GM23338 (cell line): Measurements from ENCODE around the gene IKBKG. TPM values are rescaled to one million over a fixed set of nuclear protein-coding genes. Genes with fewer than 3 reads are reported as not detected.

ENCODE experiments used
- ATAC-seq: fragments of 200-7000 bp; cut with Tn5 transposase; 3 replicates; pipeline ENCODE4 v1.9.1; 2020
- DNase-seq: peaks from one replicate; pipeline ENCODE4 v3.0.0-alpha.2; 2015; ENCODE audit warnings: low spot score
- H2AFZ ChIP-seq: fragments of 200-600 bp; sonication (generic); 2 replicates; pipeline ENCODE4 v1.8.0; 2016; ENCODE audit warnings: antibody characterized with exemption, mild to moderate bottlenecking, moderate library complexity
- H3F3A ChIP-seq: fragments of 200-600 bp; sonication (generic); replicated peaks from 2 replicates; pipeline ENCODE4 v1.8.0; 2017; ENCODE audit warnings: antibody characterized with exemption, mixed run types, low read depth
- H3K27ac ChIP-seq: fragments of 200-600 bp; sonication (generic); 2 replicates; pipeline ENCODE4 v1.6.1; 2016; ENCODE audit warnings: low read depth
- H3K27me3 ChIP-seq: fragments of 200-600 bp; sonication (generic); 2 replicates; pipeline ENCODE4 v1.8.0; 2016; ENCODE audit warnings: mild to moderate bottlenecking, mixed run types, moderate library complexity; ENCODE audit not compliant: insufficient read depth
- H3K36me3 ChIP-seq: fragments of 200-600 bp; sonication (generic); 2 replicates; pipeline ENCODE4 v1.8.0; 2016; ENCODE audit warnings: mild to moderate bottlenecking; ENCODE audit not compliant: insufficient read depth
- H3K4me1 ChIP-seq: fragments of 200-600 bp; sonication (generic); 2 replicates; pipeline ENCODE4 v1.8.0; 2016; ENCODE audit warnings: mild to moderate bottlenecking, moderate library complexity; ENCODE audit not compliant: insufficient read depth
- H3K4me2 ChIP-seq: fragments of 200-600 bp; sonication (generic); 2 replicates; pipeline ENCODE4 v1.7.1; 2017; ENCODE audit warnings: mixed run types
- H3K4me3 ChIP-seq: fragments of 200-600 bp; sonication (generic); 2 replicates; pipeline ENCODE4 v1.6.1; 2016; ENCODE audit warnings: mixed run types
- H3K79me2 ChIP-seq: fragments of 200-600 bp; sonication (generic); replicated peaks from 2 replicates; pipeline ENCODE4 v1.8.0; 2017; ENCODE audit warnings: mild to moderate bottlenecking; ENCODE audit not compliant: insufficient read depth
- H3K9me2 ChIP-seq: fragments of 200-600 bp; sonication (generic); 2 replicates; pipeline ENCODE4 v1.8.0; 2017; ENCODE audit not compliant: insufficient read depth
- H4K20me1 ChIP-seq: fragments of 200-600 bp; sonication (generic); replicated peaks from 2 replicates; pipeline ENCODE4 v1.8.0; 2017; ENCODE audit warnings: mild to moderate bottlenecking; ENCODE audit not compliant: insufficient read depth
- H3K27ac Mint-ChIP-seq: 2 replicates; pipeline ENCODE4 v1.8.0; 2020; ENCODE audit warnings: inconsistent platforms, mild to moderate bottlenecking, moderate library complexity, mixed read lengths
- H3K27me3 Mint-ChIP-seq: 3 replicates; pipeline ENCODE4 v1.8.0; 2022; ENCODE audit warnings: low read depth, mild to moderate bottlenecking, moderate library complexity, mixed read lengths, inconsistent platforms; ENCODE audit not compliant: insufficient read depth, poor library complexity
- H3K36me3 Mint-ChIP-seq: 3 replicates; pipeline ENCODE4 v1.8.0; 2021; ENCODE audit warnings: low read depth, mild to moderate bottlenecking, inconsistent platforms, moderate library complexity, mixed read lengths
- H3K4me1 Mint-ChIP-seq: 3 replicates; pipeline ENCODE4 v1.8.0; 2020; ENCODE audit warnings: mild to moderate bottlenecking, inconsistent platforms, mixed read lengths
- H3K4me3 Mint-ChIP-seq: 3 replicates; pipeline ENCODE4 v1.8.0; 2021; ENCODE audit warnings: moderate library complexity, mild to moderate bottlenecking, inconsistent platforms, mixed read lengths
- H3K9me3 Mint-ChIP-seq: 3 replicates; pipeline ENCODE4 v1.8.0; 2020; ENCODE audit warnings: moderate library complexity, mild to moderate bottlenecking, inconsistent platforms, mixed read lengths
- CREB1 ChIP-seq: fragments of 250-450 bp; sonication (Bioruptor Pico); IDR thresholded peaks from 2 replicates; pipeline ENCODE4 v1.5.0; 2020; ENCODE audit warnings: low read depth, mild to moderate bottlenecking, moderate library complexity
- CTCF ChIP-seq, 2 experiments: fragments of 200-600 bp in 1 of 2; sonication (generic) in 1 of 2; conservative IDR thresholded peaks; 2 replicates each; pipeline versions ENCODE4 v1.5.1 to v1.6.1; 2016 to 2017; ENCODE audit warnings: antibody characterized with exemption in 2 of 2, low read depth in 2 of 2, mild to moderate bottlenecking in 2 of 2, moderate library complexity in 1 of 2
- ETS1 ChIP-seq: IDR thresholded peaks from 2 replicates; pipeline ENCODE4 v1.6.1; 2016; ENCODE audit warnings: antibody characterized with exemption
- EZH2 ChIP-seq: fragments of 200-600 bp; sonication (generic); IDR thresholded peaks from one replicate; pipeline ENCODE4 v1.8.0; 2017; ENCODE audit warnings: antibody characterized with exemption, mild to moderate bottlenecking, low read depth; ENCODE audit not compliant: unreplicated experiment
- EZH2phosphoT487 ChIP-seq: fragments of 200-600 bp; sonication (generic); IDR thresholded peaks from one replicate; pipeline ENCODE4 v1.8.1; 2018; ENCODE audit warnings: antibody characterized with exemption; ENCODE audit not compliant: unreplicated experiment
- JUNB ChIP-seq: IDR thresholded peaks from one replicate; pipeline ENCODE4 v1.6.1; 2016; ENCODE audit warnings: antibody characterized with exemption; ENCODE audit not compliant: unreplicated experiment
- NANOG ChIP-seq: IDR thresholded peaks from 2 replicates; pipeline ENCODE4 v1.6.1; 2016; ENCODE audit warnings: antibody characterized with exemption, borderline replicate concordance
- POLR2AphosphoS5 ChIP-seq: IDR thresholded peaks from 2 replicates; pipeline ENCODE4 v1.6.1; 2016; ENCODE audit warnings: antibody characterized with exemption, low read depth
- ZNF114 ChIP-seq: fragments of 250-450 bp; sonication (Bioruptor Pico); IDR thresholded peaks from 2 replicates; pipeline ENCODE4 v1.5.0; 2020; ENCODE audit warnings: mild to moderate bottlenecking, moderate library complexity
- ZNF331 ChIP-seq: fragments of 250-450 bp; sonication (Bioruptor Pico); IDR thresholded peaks from 2 replicates; pipeline ENCODE4 v1.5.0; 2020; ENCODE audit warnings: low read depth, mild to moderate bottlenecking, moderate library complexity
- ZNF462 ChIP-seq: fragments of 250-450 bp; sonication (Bioruptor Pico); IDR thresholded peaks from 2 replicates; pipeline ENCODE4 v1.5.0; 2020; ENCODE audit warnings: mild to moderate bottlenecking, moderate library complexity
- polyA plus RNA-seq: library from polyadenylated mRNA; unstranded; fragments of >200 nt; fragmentation: Nextera tagmentation; extraction: Ambion mirVana; gene quantifications from 2 replicates; pipeline ENCODE4 v1.2.1, GENCODE V29; 2016
- total RNA-seq: library from RNA; depleted of rRNA; stranded (reverse); fragments of >200 nt; shearing (Covaris generic); gene quantifications from 2 replicates; pipeline ENCODE4 v1.2.3, GENCODE V29; 2014
- TF ChIP-seq, protein P1 (sequence below): IDR thresholded peaks from one replicate; pipeline ENCODE4 v1.6.1; 2018; ENCODE audit warnings: antibody characterized with exemption; ENCODE audit not compliant: unreplicated experiment

Gene IKBKG
- total and polyA plus RNA-seq, 2 experiments from 2014 or later, result 11.5 to 14.9 TPM

DNA sequence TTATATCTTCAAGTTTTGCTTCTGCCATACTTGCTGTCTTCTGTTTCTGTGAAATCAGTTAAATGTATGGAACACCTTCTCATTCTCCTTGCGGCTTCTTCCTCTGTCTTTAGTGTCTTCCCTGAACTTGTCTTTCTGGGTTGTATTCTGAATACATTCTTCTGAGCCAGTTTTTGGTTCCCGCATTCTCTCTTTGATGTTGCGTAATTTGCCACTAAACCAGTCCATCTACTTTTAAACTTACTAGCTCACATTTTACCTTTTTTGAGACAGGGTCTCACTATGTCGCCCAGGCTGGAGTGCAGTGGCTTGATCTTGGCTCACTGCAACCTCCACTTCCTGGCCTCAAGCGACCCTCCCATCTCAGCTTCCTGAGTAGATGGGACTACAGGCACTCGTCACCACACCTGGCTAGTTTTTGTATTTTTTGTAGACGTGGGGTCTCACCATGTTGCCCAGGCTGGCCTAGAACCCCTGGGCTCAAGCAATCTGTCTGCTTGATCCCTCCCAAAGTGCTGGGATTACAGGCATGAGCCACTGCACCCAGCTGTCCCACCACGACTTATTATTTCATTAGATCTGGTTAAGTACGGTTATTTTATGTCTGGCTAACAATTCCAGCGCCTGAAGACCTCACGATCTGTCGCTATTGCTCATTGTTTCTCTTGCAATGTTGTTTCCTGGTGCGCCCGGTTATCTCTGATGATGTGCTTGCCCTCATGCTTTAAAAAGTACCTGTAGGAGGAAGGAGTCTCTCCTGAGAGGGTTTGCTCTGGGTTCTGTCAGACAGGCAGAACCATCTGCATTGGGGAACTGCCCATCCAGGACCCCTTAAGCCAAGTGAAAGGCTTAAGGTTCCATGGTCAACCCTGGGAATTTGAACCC, 21.6 kb upstream of the IKBKG start:
- no peaks in the 10 kb centered on the region for H3K36me3 ChIP-seq
- no peak overlapping the region for H3K4me2 ChIP-seq
- H3K9me2 ChIP-seq, result no peaks in the 10 kb centered on the region
- no peaks in the 10 kb centered on the region for H4K20me1 ChIP-seq
- DNase-seq (no peak), ATAC-seq (no peak)
- H3K27ac ChIP-seq, result no peak overlapping the region
- no peak for TF ChIP-seq ZNF462 (CRISPR knock-in tag)
- no peak for TF ChIP-seq CTCF (conservative IDR thresholded peaks at IDR 0.05; ENCODE audit: low read depth in 2 of 2)
- TF ChIP-seq, protein P1, sequence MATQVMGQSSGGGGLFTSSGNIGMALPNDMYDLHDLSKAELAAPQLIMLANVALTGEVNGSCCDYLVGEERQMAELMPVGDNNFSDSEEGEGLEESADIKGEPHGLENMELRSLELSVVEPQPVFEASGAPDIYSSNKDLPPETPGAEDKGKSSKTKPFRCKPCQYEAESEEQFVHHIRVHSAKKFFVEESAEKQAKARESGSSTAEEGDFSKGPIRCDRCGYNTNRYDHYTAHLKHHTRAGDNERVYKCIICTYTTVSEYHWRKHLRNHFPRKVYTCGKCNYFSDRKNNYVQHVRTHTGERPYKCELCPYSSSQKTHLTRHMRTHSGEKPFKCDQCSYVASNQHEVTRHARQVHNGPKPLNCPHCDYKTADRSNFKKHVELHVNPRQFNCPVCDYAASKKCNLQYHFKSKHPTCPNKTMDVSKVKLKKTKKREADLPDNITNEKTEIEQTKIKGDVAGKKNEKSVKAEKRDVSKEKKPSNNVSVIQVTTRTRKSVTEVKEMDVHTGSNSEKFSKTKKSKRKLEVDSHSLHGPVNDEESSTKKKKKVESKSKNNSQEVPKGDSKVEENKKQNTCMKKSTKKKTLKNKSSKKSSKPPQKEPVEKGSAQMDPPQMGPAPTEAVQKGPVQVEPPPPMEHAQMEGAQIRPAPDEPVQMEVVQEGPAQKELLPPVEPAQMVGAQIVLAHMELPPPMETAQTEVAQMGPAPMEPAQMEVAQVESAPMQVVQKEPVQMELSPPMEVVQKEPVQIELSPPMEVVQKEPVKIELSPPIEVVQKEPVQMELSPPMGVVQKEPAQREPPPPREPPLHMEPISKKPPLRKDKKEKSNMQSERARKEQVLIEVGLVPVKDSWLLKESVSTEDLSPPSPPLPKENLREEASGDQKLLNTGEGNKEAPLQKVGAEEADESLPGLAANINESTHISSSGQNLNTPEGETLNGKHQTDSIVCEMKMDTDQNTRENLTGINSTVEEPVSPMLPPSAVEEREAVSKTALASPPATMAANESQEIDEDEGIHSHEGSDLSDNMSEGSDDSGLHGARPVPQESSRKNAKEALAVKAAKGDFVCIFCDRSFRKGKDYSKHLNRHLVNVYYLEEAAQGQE, result no peak
- no peak for TF ChIP-seq POLR2AphosphoS5
- no peak for TF ChIP-seq ETS1
- TF ChIP-seq ZNF331, result no peak
- TF ChIP-seq ZNF114 (CRISPR knock-in tag), result no peak
- no peak for TF ChIP-seq JUNB
- TF ChIP-seq EZH2phosphoT487, result no peak
- TF ChIP-seq NANOG, result no peak
- no peak for TF ChIP-seq EZH2
- TF ChIP-seq CREB1 (CRISPR knock-in tag), result no peak
- no peak overlapping the region for H2AFZ ChIP-seq
- H3K27me3 ChIP-seq, result peaks cover 43% of the 10 kb centered on the region
- no peaks in the 10 kb centered on the region for H3F3A ChIP-seq
- H3K4me3 ChIP-seq, result no peak overlapping the region
- H3K36me3 Mint-ChIP-seq, result peaks cover under 1% of the 10 kb centered on the region; the same call in 1 of the 3 replicates
- H3K9me3 Mint-ChIP-seq, result 0 out of 3 replicates have a peak, but pooled peaks cover 3% of the 10 kb centered on the region
- H3K27me3 Mint-ChIP-seq, result peaks cover 30% of the 10 kb centered on the region
- no peak overlapping the region for H3K4me3 Mint-ChIP-seq
- H3K4me1 Mint-ChIP-seq, result peaks cover 3% of the 10 kb centered on the region
- no peaks in the 10 kb centered on the region for H3K79me2 ChIP-seq
- no peaks in the 10 kb centered on the region for H3K4me1 ChIP-seq
- no peak overlapping the region for H3K27ac Mint-ChIP-seq
